ENCODE data around the gene COL18A1. TPM values are rescaled to one million over a fixed set of nuclear protein-coding genes. Genes with fewer than 3 reads are reported as not detected.

COL18A1 gene
- total RNA-seq, 1 donor from 2014 or later, result 61.1 TPM

DNA sequence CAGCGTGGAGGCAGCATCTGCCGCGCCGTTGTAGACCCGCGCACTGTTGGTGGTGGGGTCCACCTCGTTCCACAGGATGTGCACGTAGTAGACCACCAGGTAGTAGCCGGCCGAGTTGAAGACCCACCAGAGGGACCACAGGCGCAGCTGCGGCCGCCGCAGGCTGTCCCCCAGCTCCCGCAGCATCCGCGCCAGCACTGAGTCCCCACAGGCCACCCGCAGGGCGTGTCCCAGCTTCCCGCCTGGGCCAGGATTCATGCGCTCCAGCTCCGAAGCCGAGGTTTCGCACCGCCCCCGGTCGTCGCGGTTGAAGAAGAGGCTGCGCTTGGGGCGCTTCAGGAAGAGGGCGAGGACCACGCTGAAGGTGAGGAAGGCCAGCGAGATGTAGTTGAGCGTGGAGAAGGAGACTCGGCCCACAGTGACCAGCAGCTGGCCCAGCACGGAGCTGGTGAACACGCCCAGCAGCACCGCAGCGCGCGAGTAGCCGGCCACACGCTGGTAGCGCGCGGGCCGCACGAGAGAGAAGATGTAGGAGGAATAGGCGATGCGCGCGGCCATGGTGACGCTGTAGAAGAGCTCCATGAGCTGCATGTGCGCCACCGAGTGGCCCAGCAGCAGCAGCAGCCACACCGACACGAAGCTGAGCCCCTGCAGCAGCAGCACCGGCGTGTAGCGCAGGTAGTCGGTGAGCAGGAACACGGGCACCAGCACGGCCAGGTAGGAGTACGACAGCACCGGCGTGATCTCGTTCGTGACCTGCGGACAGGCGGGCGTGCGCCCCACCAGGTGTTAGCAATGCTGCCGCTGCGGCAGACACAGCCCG is 126.6 kb downstream of the COL18A1 start:
- H3K9me3 Mint-ChIP-seq (ENCODE audit: unreplicated experiment), result no peaks in the 10 kb centered on the region
- H3K4me3 Mint-ChIP-seq (ENCODE audit: unreplicated experiment), result no peak overlapping the region
- peaks cover 8% of the 10 kb centered on the region for H3K36me3 Mint-ChIP-seq (ENCODE audit: low read depth, unreplicated experiment)
- TF ChIP-seq, protein P1, sequence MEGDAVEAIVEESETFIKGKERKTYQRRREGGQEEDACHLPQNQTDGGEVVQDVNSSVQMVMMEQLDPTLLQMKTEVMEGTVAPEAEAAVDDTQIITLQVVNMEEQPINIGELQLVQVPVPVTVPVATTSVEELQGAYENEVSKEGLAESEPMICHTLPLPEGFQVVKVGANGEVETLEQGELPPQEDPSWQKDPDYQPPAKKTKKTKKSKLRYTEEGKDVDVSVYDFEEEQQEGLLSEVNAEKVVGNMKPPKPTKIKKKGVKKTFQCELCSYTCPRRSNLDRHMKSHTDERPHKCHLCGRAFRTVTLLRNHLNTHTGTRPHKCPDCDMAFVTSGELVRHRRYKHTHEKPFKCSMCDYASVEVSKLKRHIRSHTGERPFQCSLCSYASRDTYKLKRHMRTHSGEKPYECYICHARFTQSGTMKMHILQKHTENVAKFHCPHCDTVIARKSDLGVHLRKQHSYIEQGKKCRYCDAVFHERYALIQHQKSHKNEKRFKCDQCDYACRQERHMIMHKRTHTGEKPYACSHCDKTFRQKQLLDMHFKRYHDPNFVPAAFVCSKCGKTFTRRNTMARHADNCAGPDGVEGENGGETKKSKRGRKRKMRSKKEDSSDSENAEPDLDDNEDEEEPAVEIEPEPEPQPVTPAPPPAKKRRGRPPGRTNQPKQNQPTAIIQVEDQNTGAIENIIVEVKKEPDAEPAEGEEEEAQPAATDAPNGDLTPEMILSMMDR (IDR thresholded peaks at IDR 0.05; ENCODE audit: unreplicated experiment), result no peak
- peaks cover 4% of the 10 kb centered on the region for H3K27me3 Mint-ChIP-seq (ENCODE audit: unreplicated experiment)
- no peak overlapping the region for H3K27ac Mint-ChIP-seq (ENCODE audit: unreplicated experiment)
- peaks cover 9% of the 10 kb centered on the region for H3K4me1 Mint-ChIP-seq (ENCODE audit: unreplicated experiment)
- DNase-seq (ENCODE audit: low spot score), result no peak

DNA sequence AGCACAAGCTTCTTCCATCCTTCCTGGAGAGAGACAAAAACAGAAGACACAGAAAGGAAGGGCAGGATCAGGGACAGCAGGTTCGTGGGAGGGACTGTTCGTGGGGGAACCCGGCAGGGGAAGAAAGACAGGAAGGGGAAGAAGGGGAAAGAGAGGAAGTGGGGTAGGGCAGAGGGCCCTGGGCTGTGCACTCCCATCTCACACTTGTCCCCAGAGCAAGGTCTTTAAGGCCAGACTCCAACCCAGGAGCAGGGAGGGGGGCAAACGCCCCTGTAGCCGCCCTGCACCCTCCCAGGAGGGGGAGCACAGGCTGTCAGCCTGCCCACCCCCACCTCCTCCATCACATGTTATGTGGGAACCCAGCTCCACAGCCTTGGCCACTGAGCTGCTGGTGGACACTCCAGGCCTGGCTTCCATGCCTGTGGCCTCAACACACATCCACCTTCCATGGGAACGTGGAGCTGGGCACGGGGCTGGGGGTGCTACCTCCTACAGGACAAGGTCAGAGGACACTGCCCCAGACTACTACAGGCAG is 127.9 kb downstream of the COL18A1 start:
- Mint-ChIP-seq H3K27me3 (ENCODE audit: unreplicated experiment) (peaks cover 4% of the 10 kb centered on the region), H3K36me3 (ENCODE audit: low read depth, unreplicated experiment) (peaks cover 6% of the 10 kb centered on the region), H3K4me1 (ENCODE audit: unreplicated experiment) (peaks cover 9% of the 10 kb centered on the region), H3K4me3 (ENCODE audit: unreplicated experiment) (no peak overlapping the region), H3K27ac (ENCODE audit: unreplicated experiment) (peak overlapping the region; percentile 44), H3K9me3 (ENCODE audit: unreplicated experiment) (no peaks in the 10 kb centered on the region)
- no peak for DNase-seq (ENCODE audit: low spot score)
- TF ChIP-seq, protein P1 (IDR thresholded peaks at IDR 0.05; ENCODE audit: unreplicated experiment), result no peak

DNA sequence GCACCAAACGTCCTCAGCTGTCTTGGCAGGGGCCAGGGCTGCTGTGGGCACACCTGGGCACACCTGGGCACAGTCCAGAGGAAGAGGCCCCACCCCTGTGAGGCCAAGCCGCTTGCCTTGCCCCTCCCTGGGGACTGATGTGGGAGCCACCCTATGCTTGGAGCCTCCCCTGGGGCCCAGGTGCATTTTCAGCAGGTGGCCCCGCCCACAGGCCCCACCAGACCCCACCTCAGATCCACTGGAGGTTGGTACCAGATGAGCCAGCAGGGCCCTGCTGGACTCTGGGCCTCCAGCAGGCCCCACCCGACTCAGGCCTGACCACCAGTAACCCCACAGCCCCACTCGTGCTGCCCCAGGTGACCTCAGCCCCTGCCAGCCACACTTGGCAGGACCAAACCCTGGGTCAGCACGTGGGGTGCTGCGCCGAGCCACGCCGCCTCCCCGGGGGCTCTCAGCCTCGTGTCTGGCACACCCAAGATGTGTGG is 128.4 kb downstream of the COL18A1 start:
- no peak overlapping the region for H3K27ac Mint-ChIP-seq (ENCODE audit: unreplicated experiment)
- no peaks in the 10 kb centered on the region for H3K9me3 Mint-ChIP-seq (ENCODE audit: unreplicated experiment)
- H3K36me3 Mint-ChIP-seq (ENCODE audit: low read depth, unreplicated experiment), result peaks cover 3% of the 10 kb centered on the region
- H3K4me3 Mint-ChIP-seq (ENCODE audit: unreplicated experiment), result no peak overlapping the region
- no peak for DNase-seq (ENCODE audit: low spot score)
- TF ChIP-seq, protein P1 (IDR thresholded peaks at IDR 0.05; ENCODE audit: unreplicated experiment), result no peak
- H3K27me3 Mint-ChIP-seq (ENCODE audit: unreplicated experiment), result peaks cover 4% of the 10 kb centered on the region
- peaks cover 9% of the 10 kb centered on the region for H3K4me1 Mint-ChIP-seq (ENCODE audit: unreplicated experiment)

DNA sequence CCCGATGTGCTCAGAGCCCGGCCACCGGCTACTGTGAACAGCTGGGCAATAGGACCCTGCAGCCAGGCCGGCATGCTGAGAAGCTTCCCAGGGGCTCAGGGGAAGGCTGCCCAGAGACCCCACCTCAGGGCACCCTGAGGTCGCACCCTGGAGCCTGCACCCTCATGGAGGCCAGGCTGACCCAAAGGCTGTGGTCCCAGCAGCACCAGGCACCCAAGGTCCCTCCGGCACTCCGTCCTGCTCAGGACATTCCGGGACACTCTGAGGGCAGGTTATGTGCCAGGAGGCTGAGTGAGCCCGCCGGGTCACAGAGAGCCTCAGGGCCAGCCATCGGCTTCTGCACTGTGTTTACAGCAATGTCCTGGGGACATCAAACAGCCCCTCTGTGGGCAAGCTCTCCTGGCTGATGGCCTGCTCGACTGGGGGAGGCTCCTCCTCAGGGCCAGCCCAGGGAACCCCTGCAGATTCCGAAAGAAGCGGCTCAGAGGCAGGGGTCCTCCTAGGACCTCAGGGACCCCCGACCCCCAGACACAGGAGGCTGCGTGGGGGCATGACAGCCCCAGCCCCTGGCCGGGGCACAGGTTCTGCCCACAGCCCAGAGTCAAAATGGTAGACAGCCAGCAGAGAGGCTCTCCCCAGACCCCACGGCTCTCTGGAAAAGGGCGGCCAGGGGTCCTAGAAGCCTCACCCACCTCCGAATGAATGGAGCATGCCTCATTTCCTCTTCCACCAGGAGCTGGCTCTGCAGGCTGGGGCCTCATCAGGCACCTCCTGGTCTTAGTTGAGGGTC is 129.1 kb downstream of the COL18A1 start:
- H3K4me1 Mint-ChIP-seq (ENCODE audit: unreplicated experiment), result peaks cover 9% of the 10 kb centered on the region
- H3K27me3 Mint-ChIP-seq (ENCODE audit: unreplicated experiment), result peaks cover 4% of the 10 kb centered on the region
- H3K9me3 Mint-ChIP-seq (ENCODE audit: unreplicated experiment), result no peaks in the 10 kb centered on the region
- H3K36me3 Mint-ChIP-seq (ENCODE audit: low read depth, unreplicated experiment), result peaks cover 3% of the 10 kb centered on the region
- TF ChIP-seq, protein P1 (IDR thresholded peaks at IDR 0.05; ENCODE audit: unreplicated experiment), result no peak
- no peak for DNase-seq (ENCODE audit: low spot score)
- H3K4me3 Mint-ChIP-seq (ENCODE audit: unreplicated experiment), result no peak overlapping the region
- H3K27ac Mint-ChIP-seq (ENCODE audit: unreplicated experiment), result no peak overlapping the region

All from endothelial cell (in vitro differentiated cells).